EL (cell line): ENCODE results near the gene RNF212.
"Not testable (repeated sequence)": the region's sequence is repeated elsewhere in the genome, so short reads cannot be mapped to it uniquely, and the experiment has no call there.

Experiments
- DNase-seq: peaks from one replicate; pipeline ENCODE4 v3.0.0-alpha.2; 2016

Gene RNF212, protein sequence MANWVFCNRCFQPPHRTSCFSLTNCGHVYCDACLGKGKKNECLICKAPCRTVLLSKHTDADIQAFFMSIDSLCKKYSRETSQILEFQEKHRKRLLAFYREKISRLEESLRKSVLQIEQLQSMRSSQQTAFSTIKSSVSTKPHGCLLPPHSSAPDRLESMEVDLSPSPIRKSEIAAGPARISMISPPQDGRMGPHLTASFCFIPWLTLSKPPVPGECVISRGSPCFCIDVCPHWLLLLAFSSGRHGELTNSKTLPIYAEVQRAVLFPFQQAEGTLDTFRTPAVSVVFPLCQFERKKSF

GRCh38 chr4:1113311-1114009 is at the start of gene RNF212:
RNF212 (minus strand) TSS chr4:1113564; CDS start chr4:1113464, 100 bp downstream.
- DNase-seq, result no peak

DNA sequence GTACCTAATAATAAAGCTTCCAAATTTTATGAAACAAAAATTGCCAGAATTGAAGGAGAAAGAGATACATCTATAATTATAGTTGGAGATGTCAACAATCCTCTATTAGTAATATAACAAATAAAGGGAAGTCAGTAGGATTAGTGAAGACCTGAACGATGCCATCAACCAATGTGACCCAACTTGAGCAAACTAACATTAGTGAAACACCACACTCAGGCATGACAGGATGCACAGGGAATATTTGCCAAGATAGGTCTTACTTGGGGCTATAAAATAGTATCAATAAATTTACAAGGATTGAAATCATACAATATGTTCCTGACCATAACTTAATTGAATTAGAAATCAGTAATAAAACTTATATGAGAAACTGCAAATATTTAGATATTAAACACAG is 47.0 kb upstream of the RNF212 start:
- DNase-seq, result no peak

DNA sequence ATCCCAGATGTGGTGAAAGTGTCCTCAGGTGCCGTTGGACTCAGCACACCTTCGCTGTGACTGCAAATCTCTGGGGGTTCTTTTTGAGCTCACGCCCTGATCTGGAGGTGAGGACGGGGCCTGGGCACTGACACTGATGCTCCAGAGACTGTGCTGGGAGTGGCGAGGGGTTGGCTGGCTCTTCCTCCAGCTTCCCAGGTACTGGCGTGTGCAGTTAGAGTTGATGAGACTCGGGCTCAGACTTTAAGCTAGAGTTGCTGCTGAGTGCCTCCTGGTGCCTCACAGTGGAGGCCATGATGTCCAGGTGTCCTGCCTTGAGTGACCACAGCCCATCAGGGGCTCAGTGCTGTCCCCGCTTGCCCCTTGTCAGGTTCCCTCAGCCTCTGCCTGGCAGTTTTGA is 42.7 kb upstream of the RNF212 start:
- no peak for DNase-seq

- no peak for DNase-seq
Observed at GRCh38 chr4:1155314-1155713, 42.0 kb upstream of the RNF212 start.

- DNase-seq, result no peak
Observed at GRCh38 chr4:1154523-1155182, 41.3 kb upstream of the RNF212 start.

DNA sequence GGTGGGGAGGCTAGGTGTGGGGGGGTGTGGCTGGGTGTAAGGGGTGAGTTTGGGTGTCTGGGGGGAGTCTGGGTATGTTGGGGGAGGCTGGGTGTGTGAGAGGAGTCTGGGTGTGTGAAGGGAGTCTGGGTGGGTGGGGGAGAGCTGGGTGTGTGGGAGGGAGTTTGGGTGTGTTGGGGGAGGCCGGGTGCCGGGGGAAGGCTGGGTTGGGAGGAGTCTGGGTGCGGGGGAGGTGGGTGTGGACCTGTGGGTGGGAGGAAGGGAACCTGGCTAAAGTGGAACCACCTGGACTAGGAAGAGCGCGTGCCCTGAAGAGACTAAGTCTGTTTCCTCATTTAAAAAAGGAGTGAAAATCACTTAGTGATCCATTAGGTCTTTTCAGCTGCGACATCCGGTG is 40.8 kb upstream of the RNF212 start:
- DNase-seq, result no peak

- DNase-seq, result no peak
Observed at GRCh38 chr4:1153567-1154090, 40.3 kb upstream of the RNF212 start.

DNA sequence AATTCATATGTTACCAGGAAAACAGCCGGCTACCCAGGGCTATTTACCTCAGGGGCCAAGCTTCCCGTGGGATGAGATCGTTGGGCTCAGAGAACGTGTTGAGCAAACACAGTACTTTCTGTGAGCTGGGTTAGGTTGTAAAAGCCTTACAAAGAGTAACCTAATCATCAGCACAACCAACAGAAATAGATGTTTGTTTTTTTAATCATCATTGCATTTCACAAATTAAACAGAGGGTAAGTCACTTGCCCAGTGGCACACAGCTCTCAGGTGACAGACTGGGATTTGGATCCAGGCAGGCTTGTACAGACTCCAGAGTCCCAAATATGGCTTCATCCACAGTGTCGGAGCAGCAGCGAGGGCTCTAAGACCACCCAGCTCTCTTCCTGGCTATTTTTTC is 38.9 kb upstream of the RNF212 start:
- no peak for DNase-seq

DNA sequence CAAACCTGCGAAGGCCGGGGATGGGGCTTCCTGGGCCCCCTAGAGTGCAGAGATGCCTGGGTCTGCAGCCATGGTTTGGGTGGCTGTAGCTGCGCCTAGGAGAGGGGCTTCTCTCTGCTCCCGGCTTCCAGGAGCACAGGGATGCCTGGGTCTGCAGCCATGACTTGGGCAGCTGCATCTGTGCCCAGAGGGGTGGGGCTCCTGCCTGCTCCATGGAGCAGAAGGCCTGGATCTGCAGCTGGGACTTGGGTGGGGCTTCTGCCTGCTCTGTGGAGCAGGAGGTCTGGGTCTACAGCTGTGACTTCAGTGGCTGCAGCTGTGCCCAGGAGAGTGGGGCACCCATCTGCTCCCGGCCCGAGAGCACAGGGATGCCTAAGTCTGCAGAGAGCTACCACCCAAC is 38.2 kb upstream of the RNF212 start:
- no peak for DNase-seq

GRCh38 chr4:1150875-1151274 is 37.5 kb upstream of the RNF212 start:
- no peak for DNase-seq

GRCh38 chr4:1139860-1140259 is 26.5 kb upstream of the RNF212 start:
- DNase-seq, result no peak

DNA sequence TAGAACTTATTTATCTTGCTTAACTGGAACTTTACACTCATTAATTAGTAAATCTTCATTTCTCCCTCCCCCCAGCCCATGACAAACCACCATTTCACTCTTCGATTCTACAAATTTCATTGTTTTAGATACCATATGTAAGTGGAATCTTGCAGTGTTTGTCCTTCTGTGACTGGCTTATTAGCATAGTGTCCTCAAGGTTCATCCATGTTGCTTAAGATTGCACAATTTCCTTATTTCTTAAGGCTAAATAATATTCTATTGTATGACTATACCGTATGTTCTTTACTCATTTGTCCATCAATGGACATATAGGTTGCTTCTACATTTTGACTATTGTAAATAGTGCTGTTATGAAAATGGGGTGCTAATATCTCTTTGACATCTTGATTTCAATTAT is 24.5 kb upstream of the RNF212 start:
- DNase-seq, result no peak

DNA sequence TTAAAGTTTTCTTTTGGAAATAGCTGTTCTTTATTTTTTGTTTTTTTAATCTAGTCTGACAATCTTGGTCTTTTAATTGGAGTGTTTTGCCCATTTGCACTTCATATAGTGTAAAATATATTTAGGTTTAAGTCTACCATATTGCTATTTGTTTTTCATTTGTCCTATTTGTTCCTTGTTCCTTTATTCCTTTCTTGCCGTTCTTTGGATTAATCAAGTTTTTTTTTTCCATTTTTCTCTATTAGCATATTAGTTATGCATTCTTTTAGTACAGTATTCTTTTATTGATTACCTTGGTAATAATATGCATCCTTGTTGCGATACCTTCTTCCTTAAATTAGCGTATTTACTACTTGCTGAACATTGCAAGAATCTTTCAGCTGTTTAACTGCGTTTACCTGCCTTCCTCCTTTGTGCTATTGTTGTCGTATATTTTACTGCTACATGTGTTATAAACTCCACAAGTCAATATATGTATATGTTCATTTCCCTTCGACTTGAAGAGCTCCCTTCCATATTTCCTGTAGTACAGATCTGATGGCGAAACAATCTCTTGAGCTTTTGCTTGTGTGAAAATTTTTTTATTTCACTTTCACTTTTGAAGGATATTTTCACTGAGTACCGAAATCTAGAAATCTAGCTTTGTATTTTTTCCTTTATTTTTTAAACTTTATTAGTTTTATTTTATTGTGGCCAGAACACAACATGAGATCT is 23.9 kb upstream of the RNF212 start:
- DNase-seq, result no peak

- no peak for DNase-seq
Observed at GRCh38 chr4:1136048-1136447, 22.7 kb upstream of the RNF212 start.

GRCh38 chr4:1133033-1133432 is 19.7 kb upstream of the RNF212 start:
- DNase-seq, result no peak

DNA sequence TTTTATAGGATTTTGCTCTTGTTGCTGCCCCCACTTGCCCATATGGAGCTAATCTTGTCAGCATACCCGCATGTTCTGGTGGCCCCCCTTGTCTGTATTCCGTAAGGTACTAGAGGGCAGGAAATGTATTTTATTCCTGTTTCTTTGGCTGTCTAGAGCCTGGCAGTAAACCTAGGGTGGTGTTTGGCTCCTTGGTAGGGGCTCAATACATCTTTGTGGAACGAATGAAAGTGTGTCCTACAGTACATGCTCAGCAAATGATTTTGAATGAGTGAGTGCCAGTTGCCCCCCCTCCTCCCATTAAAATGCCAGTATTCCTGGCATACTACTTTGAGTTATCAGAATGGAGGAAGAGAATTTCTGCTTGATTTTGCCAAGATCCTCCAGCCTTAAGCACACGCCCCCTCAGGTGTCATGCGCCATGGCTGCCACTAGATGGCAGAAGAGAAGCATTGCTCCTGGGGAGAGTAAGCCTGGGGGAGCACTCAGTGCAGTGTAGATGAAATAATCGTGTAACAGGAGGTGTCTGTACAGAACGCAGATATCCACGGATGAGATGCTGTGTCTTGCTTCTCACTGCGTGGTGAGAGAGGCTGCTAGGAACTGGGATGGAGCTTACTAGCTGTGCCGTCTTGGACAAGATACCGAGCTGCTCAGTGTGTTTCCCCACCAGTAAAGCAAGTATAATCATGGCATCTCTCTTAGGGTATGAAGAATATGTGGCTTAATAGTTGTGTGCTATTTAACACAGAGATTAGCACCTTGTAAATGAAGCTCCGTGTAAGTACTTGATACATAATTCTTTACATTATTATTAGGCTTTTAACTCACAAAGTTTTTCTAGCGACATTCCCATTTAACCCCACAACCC is 17.2 kb upstream of the RNF212 start:
- peak; percentile 74 for DNase-seq

- DNase-seq, result peak; percentile 22
Observed at GRCh38 chr4:1126506-1126905, 13.1 kb upstream of the RNF212 start.

- not testable (repeated sequence) for DNase-seq
Observed at GRCh38 chr4:1125466-1125865, 12.1 kb upstream of the RNF212 start.

GRCh38 chr4:1124818-1125217 is 11.5 kb upstream of the RNF212 start:
- DNase-seq, result no peak

- DNase-seq, result no peak
Observed at GRCh38 chr4:1122505-1122904, 9.1 kb upstream of the RNF212 start.

GRCh38 chr4:1116838-1117237 is 3.5 kb upstream of the RNF212 start:
- no peak for DNase-seq
